GM23338 (cell line): Measurements from ENCODE around the gene OLFML2B.

Experiments used
- CTCF ChIP-seq, 2 experiments: fragments of 200-600 bp in 1 of 2; sonication (generic) in 1 of 2; conservative IDR thresholded peaks; 2 replicates each; pipeline versions ENCODE4 v1.5.1 to v1.6.1; 2016 to 2017; ENCODE audit warnings: antibody characterized with exemption in 2 of 2, low read depth in 2 of 2, mild to moderate bottlenecking in 2 of 2, moderate library complexity in 1 of 2
- EZH2phosphoT487 ChIP-seq: fragments of 200-600 bp; sonication (generic); IDR thresholded peaks from one replicate; pipeline ENCODE4 v1.8.1; 2018; ENCODE audit warnings: antibody characterized with exemption; ENCODE audit not compliant: unreplicated experiment
- JUNB ChIP-seq: IDR thresholded peaks from one replicate; pipeline ENCODE4 v1.6.1; 2016; ENCODE audit warnings: antibody characterized with exemption; ENCODE audit not compliant: unreplicated experiment
- POLR2AphosphoS5 ChIP-seq: IDR thresholded peaks from 2 replicates; pipeline ENCODE4 v1.6.1; 2016; ENCODE audit warnings: antibody characterized with exemption, low read depth
- REST ChIP-seq: IDR thresholded peaks from one replicate; pipeline ENCODE4 v1.6.1; 2018; ENCODE audit warnings: antibody characterized with exemption; ENCODE audit not compliant: unreplicated experiment

GRCh38 chr1:162055062-162055461 lies 31.4 kb upstream of the OLFML2B start:
- no peak for TF ChIP-seq EZH2phosphoT487
- no peak for TF ChIP-seq REST
- TF ChIP-seq CTCF (conservative IDR thresholded peaks at IDR 0.05; ENCODE audit: low read depth in 2 of 2), result no peak
- no peak for TF ChIP-seq POLR2AphosphoS5
- no peak for TF ChIP-seq JUNB
